Gastroesophageal sphincter (tissue), 3 donors: ENCODE data around the gene MRPL19.

Source experiments
- CTCF ChIP-seq, 4 experiments: fragments of 200-600 bp in 2 of 4; fragments of 450-650 bp in 2 of 4; sonication (generic) in 1 of 4; IDR thresholded peaks; one replicate each; pipeline ENCODE4 v1.5.1; 2017 to 2019; ENCODE audit warnings: antibody characterized with exemption in 4 of 4, mild to moderate bottlenecking in 2 of 4, moderate library complexity in 2 of 4
- EP300 ChIP-seq: sonication (generic); formaldehyde crosslinking; IDR thresholded peaks from one replicate; pipeline ENCODE4 v1.6.1; 2017; ENCODE audit warnings: antibody characterized with exemption, mild to moderate bottlenecking
- POLR2A ChIP-seq, 2 donors: fragments of 450-650 bp; IDR thresholded peaks; one replicate each; pipeline ENCODE4 v1.6.1; 2017; ENCODE audit warnings: antibody characterized with exemption in 2 of 2, mild to moderate bottlenecking in 2 of 2, moderate library complexity in 1 of 2
- POLR2AphosphoS5 ChIP-seq: sonication (generic); formaldehyde crosslinking; IDR thresholded peaks from one replicate; pipeline ENCODE4 v1.6.1; 2017; ENCODE audit warnings: antibody characterized with exemption

DNA sequence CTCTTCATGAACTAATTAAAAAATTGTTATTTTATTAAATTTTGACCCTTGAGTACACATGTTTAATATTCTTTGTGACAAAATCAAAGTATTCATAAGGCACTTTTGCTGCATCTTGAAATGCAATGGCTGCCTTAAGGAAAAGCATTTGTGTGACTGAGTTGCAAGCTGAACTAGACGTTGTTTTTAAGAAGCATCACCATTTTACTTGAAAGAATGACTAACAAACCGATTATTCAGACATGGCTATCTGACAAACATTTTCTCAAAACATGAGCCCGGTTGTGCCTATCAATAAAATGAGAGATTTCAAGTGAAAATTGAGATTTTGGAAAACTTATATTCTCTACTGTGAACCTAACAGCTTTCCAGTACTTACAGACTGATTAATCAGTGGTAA, 61.3 kb downstream of the MRPL19 start:
- TF ChIP-seq POLR2AphosphoS5 (no peak), CTCF (IDR thresholded peaks at IDR 0.05) (no peak), POLR2A (IDR thresholded peaks at IDR 0.05) (no peak), EP300 (no peak)
